Esophagus muscularis mucosa (tissue), 3 donors: ENCODE results near the gene DMD.

ENCODE experiments used
- CTCF ChIP-seq, 3 experiments: fragments of 200-600 bp in 2 of 3; fragments of 450-650 bp in 1 of 3; sonication (generic) in 2 of 3; IDR thresholded peaks; one replicate each; pipeline ENCODE4 v1.5.1; 2017 to 2019; ENCODE audit warnings: antibody characterized with exemption in 3 of 3, mild to moderate bottlenecking in 2 of 3, moderate library complexity in 1 of 3
- POLR2A ChIP-seq: fragments of 450-650 bp; IDR thresholded peaks from one replicate; pipeline ENCODE4 v1.6.1; 2017; ENCODE audit warnings: antibody characterized with exemption, moderate library complexity, mild to moderate bottlenecking, low read depth
- POLR2AphosphoS5 ChIP-seq, 2 donors: sonication (generic); formaldehyde crosslinking; IDR thresholded peaks; one replicate each; pipeline ENCODE4 v1.6.1; 2017; ENCODE audit warnings: antibody characterized with exemption in 2 of 2

DNA sequence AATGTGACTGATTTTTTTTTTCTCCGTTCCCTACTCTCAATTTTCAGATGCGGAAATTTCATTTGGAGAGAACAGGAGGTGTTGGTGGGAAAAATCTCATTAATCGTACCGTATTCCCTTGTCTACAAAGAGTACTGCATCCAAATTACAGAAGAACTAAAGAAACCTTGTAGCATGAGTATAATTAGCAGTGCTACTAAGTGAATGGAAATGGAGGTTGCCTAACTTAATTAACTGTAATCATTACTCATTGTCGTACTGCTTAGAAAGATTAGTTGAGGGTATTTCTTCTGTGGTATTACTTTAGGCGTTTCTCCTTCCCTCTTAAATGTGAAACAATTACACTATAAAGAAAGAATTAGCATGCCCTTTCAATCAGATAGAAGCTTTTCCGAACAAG, 81.7 kb downstream of the DMD start:
- TF ChIP-seq CTCF (IDR thresholded peaks at IDR 0.05) (no peak), POLR2A (no peak), POLR2AphosphoS5 (IDR thresholded peaks at IDR 0.05) (no peak)
